ENCODE results near the gene TRNAU1AP.
"Not testable (repeated sequence)": the region's sequence is repeated elsewhere in the genome, so short reads cannot be mapped to it uniquely, and the experiment has no call there.

The TRNAU1AP gene

GRCh38 chr1:28551381-28551780, 1.5 kb upstream of the TRNAU1AP start:
- Histone ChIP-seq H3K27me3 (ENCODE audit: control insufficient read depth in 1 of 2, insufficient read depth in 2 of 2, low read length in 2 of 2) (no peaks in the 10 kb centered on the region), H3K4me3 (ENCODE audit: low read depth in 1 of 2, low read length in 2 of 2) (no peak overlapping the region), H3K9ac (ENCODE audit: low read length) (no peak overlapping the region), H3K36me3 (ENCODE audit: insufficient read depth, low read length) (peaks cover 5% of the 10 kb centered on the region), H3K9me3 (ENCODE audit: low read length) (no peaks in the 10 kb centered on the region), H3K27ac (ENCODE audit: low read depth, low read length) (no peak overlapping the region), H3K4me1 (ENCODE audit: insufficient read depth, low read length) (no peaks in the 10 kb centered on the region)

- H3K4me1 ChIP-seq (ENCODE audit: insufficient read depth, low read length): no peaks in the 10 kb centered on the region
- H3K4me3 ChIP-seq (ENCODE audit: low read depth in 1 of 2, low read length in 2 of 2): no peak overlapping the region
- no peaks in the 10 kb centered on the region for H3K9me3 ChIP-seq (ENCODE audit: low read length)
- H3K9ac ChIP-seq (ENCODE audit: low read length): no peak overlapping the region
- peaks cover 46% of the 10 kb centered on the region for H3K36me3 ChIP-seq (ENCODE audit: insufficient read depth, low read length)
- no peak overlapping the region for H3K27ac ChIP-seq (ENCODE audit: low read depth, low read length)
- H3K27me3 ChIP-seq (ENCODE audit: control insufficient read depth in 1 of 2, insufficient read depth in 2 of 2, low read length in 2 of 2): no peaks in the 10 kb centered on the region
Measured at GRCh38 chr1:28560886-28561285, 8.0 kb downstream of the TRNAU1AP start.

DNA sequence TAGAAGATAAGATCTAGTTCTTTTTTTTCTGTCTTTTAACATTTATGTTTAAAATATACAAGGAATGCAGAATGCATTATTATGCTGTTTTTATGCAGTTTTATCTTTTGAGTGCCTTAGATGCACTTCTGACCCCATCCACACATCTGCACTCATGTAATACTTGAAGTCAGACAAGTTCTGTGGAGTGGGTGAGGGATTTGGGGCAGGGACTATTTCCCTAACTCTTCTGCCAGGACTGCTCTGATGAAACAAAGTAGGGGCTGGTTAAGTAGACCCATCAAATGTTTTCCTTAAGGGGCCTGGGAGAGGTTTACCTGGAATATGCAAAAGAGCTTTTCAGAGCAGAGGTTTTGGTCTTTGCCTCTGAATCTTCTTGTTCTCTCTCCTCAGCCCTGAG, 11.4 kb downstream of the TRNAU1AP start:
- Histone ChIP-seq H3K9me3 (ENCODE audit: low read length) (no peaks in the 10 kb centered on the region), H3K4me3 (ENCODE audit: low read depth in 1 of 2, low read length in 2 of 2) (no peak overlapping the region), H3K4me1 (ENCODE audit: insufficient read depth, low read length) (no peaks in the 10 kb centered on the region), H3K36me3 (ENCODE audit: insufficient read depth, low read length) (peaks cover 68% of the 10 kb centered on the region), H3K27ac (ENCODE audit: low read depth, low read length) (no peak overlapping the region), H3K9ac (ENCODE audit: low read length) (no peak overlapping the region), H3K27me3 (ENCODE audit: control insufficient read depth in 1 of 2, insufficient read depth in 2 of 2, low read length in 2 of 2) (no peaks in the 10 kb centered on the region)

GRCh38 chr1:28565040-28565439, 12.2 kb downstream of the TRNAU1AP start:
- H3K36me3 ChIP-seq (ENCODE audit: insufficient read depth, low read length): peaks cover 62% of the 10 kb centered on the region
- H3K9ac ChIP-seq (ENCODE audit: low read length): no peak overlapping the region
- H3K27ac ChIP-seq (ENCODE audit: low read depth, low read length): no peak overlapping the region
- no peaks in the 10 kb centered on the region for H3K27me3 ChIP-seq (ENCODE audit: control insufficient read depth in 1 of 2, insufficient read depth in 2 of 2, low read length in 2 of 2)
- H3K9me3 ChIP-seq (ENCODE audit: low read length): no peaks in the 10 kb centered on the region
- H3K4me3 ChIP-seq (ENCODE audit: low read depth in 1 of 2, low read length in 2 of 2): no peak overlapping the region
- H3K4me1 ChIP-seq (ENCODE audit: insufficient read depth, low read length): no peaks in the 10 kb centered on the region

DNA sequence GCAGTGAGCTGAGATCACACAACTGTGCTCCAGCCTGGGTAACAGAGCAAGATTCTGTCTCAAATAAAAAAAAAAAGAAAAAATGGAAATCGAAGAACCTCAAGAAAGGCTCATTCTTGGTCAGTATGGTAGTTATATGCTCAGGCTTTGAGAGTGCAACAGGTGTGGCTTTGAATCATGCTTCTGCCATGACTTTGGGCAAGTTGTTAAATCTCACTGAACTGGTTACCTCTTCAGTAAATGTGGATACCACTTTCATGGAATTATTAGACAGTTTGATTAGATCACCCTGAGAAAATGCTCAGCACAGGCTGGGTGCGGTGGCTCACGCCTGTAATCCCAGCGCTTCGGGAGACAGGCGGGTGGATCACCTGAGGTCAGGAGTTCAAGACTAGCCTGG, 12.8 kb downstream of the TRNAU1AP start:
- Histone ChIP-seq H3K9ac (ENCODE audit: low read length) (no peak overlapping the region), H3K9me3 (ENCODE audit: low read length) (no peaks in the 10 kb centered on the region), H3K27ac (ENCODE audit: low read depth, low read length) (no peak overlapping the region), H3K36me3 (ENCODE audit: insufficient read depth, low read length) (peaks cover 61% of the 10 kb centered on the region), H3K4me1 (ENCODE audit: insufficient read depth, low read length) (no peaks in the 10 kb centered on the region), H3K4me3 (ENCODE audit: low read depth in 1 of 2, low read length in 2 of 2) (no peak overlapping the region), H3K27me3 (ENCODE audit: control insufficient read depth in 1 of 2, insufficient read depth in 2 of 2, low read length in 2 of 2) (no peaks in the 10 kb centered on the region)

DNA sequence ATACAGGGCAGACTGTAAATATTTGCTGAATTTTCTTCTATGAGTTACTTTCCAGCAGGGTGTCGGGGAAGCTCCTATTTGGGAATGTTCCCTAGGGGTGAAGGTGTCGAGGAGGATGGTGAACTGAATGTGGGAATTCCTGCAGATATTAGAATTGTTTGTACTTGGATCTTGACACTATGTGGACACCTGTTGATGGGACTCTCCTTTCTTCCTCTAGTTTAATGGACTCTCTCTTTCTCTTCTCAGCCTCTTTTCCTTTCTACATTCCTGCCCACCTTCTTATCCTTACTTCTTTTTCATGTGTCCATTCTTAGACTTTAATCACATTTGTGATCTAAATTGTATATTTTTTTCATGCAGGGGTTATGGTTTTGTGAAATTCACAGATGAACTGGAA, 14.0 kb downstream of the TRNAU1AP start:
- Histone ChIP-seq H3K4me3 (ENCODE audit: low read depth in 1 of 2, low read length in 2 of 2) (no peak overlapping the region), H3K36me3 (ENCODE audit: insufficient read depth, low read length) (peaks cover 55% of the 10 kb centered on the region), H3K27ac (ENCODE audit: low read depth, low read length) (no peak overlapping the region), H3K27me3 (ENCODE audit: control insufficient read depth in 1 of 2, insufficient read depth in 2 of 2, low read length in 2 of 2) (no peaks in the 10 kb centered on the region), H3K9me3 (ENCODE audit: low read length) (no peaks in the 10 kb centered on the region), H3K4me1 (ENCODE audit: insufficient read depth, low read length) (no peaks in the 10 kb centered on the region), H3K9ac (ENCODE audit: low read length) (no peak overlapping the region)

GRCh38 chr1:28571911-28572310, 19.0 kb downstream of the TRNAU1AP start:
- Histone ChIP-seq H3K36me3 (ENCODE audit: insufficient read depth, low read length) (peaks cover 35% of the 10 kb centered on the region), H3K27ac (ENCODE audit: low read depth, low read length) (no peak overlapping the region), H3K27me3 (ENCODE audit: control insufficient read depth in 1 of 2, insufficient read depth in 2 of 2, low read length in 2 of 2) (no peaks in the 10 kb centered on the region), H3K4me3 (ENCODE audit: low read depth in 1 of 2, low read length in 2 of 2) (no peak overlapping the region), H3K9me3 (ENCODE audit: low read length) (no peaks in the 10 kb centered on the region), H3K9ac (ENCODE audit: low read length) (no peak overlapping the region), H3K4me1 (ENCODE audit: insufficient read depth, low read length) (no peaks in the 10 kb centered on the region)

DNA sequence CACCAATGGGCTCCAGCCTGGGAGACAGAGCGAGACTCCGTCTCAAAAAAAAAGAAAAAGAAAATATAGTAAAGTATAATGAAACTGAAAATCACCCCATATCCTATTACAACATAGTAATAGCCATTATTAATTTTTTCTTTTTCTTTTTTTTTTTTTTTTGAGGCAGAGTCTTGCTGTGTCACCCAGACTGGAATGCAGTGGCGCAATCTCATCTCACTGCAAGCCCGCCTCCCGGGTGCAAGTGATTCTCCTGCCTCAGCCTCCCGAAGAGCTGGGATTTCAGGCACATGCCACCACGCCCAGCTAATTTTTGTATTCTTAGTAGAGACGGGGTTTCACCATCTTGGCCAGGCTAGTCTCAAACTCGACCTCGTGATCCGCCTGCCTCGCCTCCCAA, 20.0 kb downstream of the TRNAU1AP start:
- peaks cover 35% of the 10 kb centered on the region for H3K36me3 ChIP-seq (ENCODE audit: insufficient read depth, low read length)
- not testable (repeated sequence) for H3K4me3 ChIP-seq (ENCODE audit: low read depth in 1 of 2, low read length in 2 of 2); H3K4me1 ChIP-seq (ENCODE audit: insufficient read depth, low read length); H3K27ac ChIP-seq (ENCODE audit: low read depth, low read length); H3K27me3 ChIP-seq (ENCODE audit: control insufficient read depth in 1 of 2, insufficient read depth in 2 of 2, low read length in 2 of 2); H3K9me3 ChIP-seq (ENCODE audit: low read length); H3K9ac ChIP-seq (ENCODE audit: low read length)

- Histone ChIP-seq H3K4me3 (ENCODE audit: low read depth in 1 of 2, low read length in 2 of 2) (no peak overlapping the region), H3K4me1 (ENCODE audit: insufficient read depth, low read length) (no peaks in the 10 kb centered on the region), H3K9ac (ENCODE audit: low read length) (no peak overlapping the region), H3K27ac (ENCODE audit: low read depth, low read length) (no peak overlapping the region), H3K36me3 (ENCODE audit: insufficient read depth, low read length) (peaks cover 35% of the 10 kb centered on the region), H3K9me3 (ENCODE audit: low read length) (no peaks in the 10 kb centered on the region), H3K27me3 (ENCODE audit: control insufficient read depth in 1 of 2, insufficient read depth in 2 of 2, low read length in 2 of 2) (no peaks in the 10 kb centered on the region)
Measured at GRCh38 chr1:28573564-28573963, 20.7 kb downstream of the TRNAU1AP start.

GRCh38 chr1:28577052-28577678, 24.3 kb downstream of the TRNAU1AP start:
- H3K27me3 ChIP-seq (ENCODE audit: control insufficient read depth in 1 of 2, insufficient read depth in 2 of 2, low read length in 2 of 2): no peaks in the 10 kb centered on the region
- H3K9me3 ChIP-seq (ENCODE audit: low read length): no peaks in the 10 kb centered on the region
- no peak overlapping the region for H3K4me3 ChIP-seq (ENCODE audit: low read depth in 1 of 2, low read length in 2 of 2)
- H3K27ac ChIP-seq (ENCODE audit: low read depth, low read length): no peak overlapping the region
- peaks cover 21% of the 10 kb centered on the region for H3K4me1 ChIP-seq (ENCODE audit: insufficient read depth, low read length)
- no peak overlapping the region for H3K9ac ChIP-seq (ENCODE audit: low read length)
- peaks cover 40% of the 10 kb centered on the region for H3K36me3 ChIP-seq (ENCODE audit: insufficient read depth, low read length)

DNA sequence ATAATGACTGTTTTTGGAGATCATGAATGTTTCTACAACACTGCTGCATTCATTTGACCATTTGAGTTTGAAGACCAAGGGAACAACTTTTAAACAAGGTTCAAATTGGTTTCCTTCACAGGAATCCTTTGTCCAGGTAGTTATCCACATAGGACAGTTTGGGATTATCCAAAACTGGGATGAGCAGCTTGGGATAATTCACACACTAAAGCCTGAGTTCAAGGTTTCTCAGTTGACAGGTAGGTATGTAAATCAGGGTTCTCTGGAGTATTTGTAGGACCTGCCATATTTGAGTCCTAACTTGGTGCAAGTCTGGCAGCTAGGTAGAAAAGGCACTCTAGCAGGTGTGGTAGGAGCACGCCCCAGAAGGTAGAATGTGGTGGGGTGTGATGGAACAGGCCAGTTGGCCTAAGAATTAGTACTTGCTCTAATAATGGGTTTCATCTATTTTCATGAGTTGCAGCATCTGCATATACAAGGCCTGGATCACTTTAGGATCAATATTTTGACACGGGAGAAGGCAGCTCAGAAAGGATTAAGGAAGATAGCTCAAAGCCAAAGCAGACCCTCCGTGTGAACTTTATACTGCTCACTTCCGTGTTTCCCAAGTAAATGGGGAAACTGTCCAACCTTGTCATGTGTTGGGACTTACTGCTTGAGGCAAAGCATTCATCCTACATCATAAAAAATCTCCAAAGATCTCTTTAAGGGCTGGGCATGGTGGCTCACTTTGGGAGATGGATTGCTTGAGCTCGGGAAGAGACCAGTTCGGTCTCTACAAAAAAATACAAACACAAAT, 25.1 kb downstream of the TRNAU1AP start:
- Histone ChIP-seq H3K4me3 (ENCODE audit: low read depth in 1 of 2, low read length in 2 of 2) (no peak overlapping the region), H3K9ac (ENCODE audit: low read length) (no peak overlapping the region), H3K4me1 (ENCODE audit: insufficient read depth, low read length) (peaks cover 21% of the 10 kb centered on the region), H3K9me3 (ENCODE audit: low read length) (no peaks in the 10 kb centered on the region), H3K27me3 (ENCODE audit: control insufficient read depth in 1 of 2, insufficient read depth in 2 of 2, low read length in 2 of 2) (no peaks in the 10 kb centered on the region), H3K36me3 (ENCODE audit: insufficient read depth, low read length) (peaks cover 40% of the 10 kb centered on the region), H3K27ac (ENCODE audit: low read depth, low read length) (no peak overlapping the region)

All from muscle layer of colon (tissue), 2 donors.